HG02623 (cell line): ENCODE measurements around the gene NDC80.
"Not testable (repeated sequence)": the region's sequence is repeated elsewhere in the genome, so short reads cannot be mapped to it uniquely, and the experiment has no call there.

Experiments
- ATAC-seq: cut with Tn5 transposase; IDR thresholded peaks from one replicate; pipeline ENCODE4 v1.9.1; 2021; ENCODE audit warnings: moderate library complexity; ENCODE audit not compliant: unreplicated experiment

Gene NDC80

GRCh38 chr18:2618009-2618408 is 46.7 kb downstream of the NDC80 start:
- no peak for ATAC-seq

GRCh38 chr18:2625217-2625616 is 53.9 kb downstream of the NDC80 start:
- ATAC-seq = no peak

GRCh38 chr18:2627821-2628276 is 56.5 kb downstream of the NDC80 start:
- no peak for ATAC-seq

GRCh38 chr18:2629003-2629402 is 57.6 kb downstream of the NDC80 start:
- ATAC-seq = no peak

GRCh38 chr18:2635586-2635985 is 64.2 kb downstream of the NDC80 start:
- no peak for ATAC-seq

- peak; percentile 10 for ATAC-seq
Observed at GRCh38 chr18:2636126-2636631, 64.8 kb downstream of the NDC80 start.

GRCh38 chr18:2641638-2642037 is 70.3 kb downstream of the NDC80 start:
- ATAC-seq = peak; percentile 71

GRCh38 chr18:2642771-2643170 is 71.4 kb downstream of the NDC80 start:
- no peak for ATAC-seq

- ATAC-seq = no peak
Observed at GRCh38 chr18:2644535-2644934, 73.2 kb downstream of the NDC80 start.

- no peak for ATAC-seq
Observed at GRCh38 chr18:2651981-2652380, 80.6 kb downstream of the NDC80 start.

- ATAC-seq = no peak
Observed at GRCh38 chr18:2653467-2653866, 82.1 kb downstream of the NDC80 start.

GRCh38 chr18:2654169-2654927 is 83.0 kb downstream of the NDC80 start:
- ATAC-seq = no peak

GRCh38 chr18:2654928-2655177 is 83.5 kb downstream of the NDC80 start:
- ATAC-seq = peak; percentile 33

GRCh38 chr18:2655178-2655953 is 84.0 kb downstream of the NDC80 start, which contains the start of gene SMCHD1:
Gene SMCHD1, plus strand, starts transcription at chr18:2655726. Its CDS starts 350 bp downstream, at chr18:2656076.
- peak; percentile 65 for ATAC-seq

GRCh38 chr18:2655954-2656236 is 84.5 kb downstream of the NDC80 start:
- ATAC-seq = peak; percentile 13

- ATAC-seq = peak; percentile 3
Observed at GRCh38 chr18:2656237-2656980, 85.1 kb downstream of the NDC80 start.

GRCh38 chr18:2656981-2657512 is 85.7 kb downstream of the NDC80 start:
- ATAC-seq = no peak

GRCh38 chr18:2657788-2658458 is 86.6 kb downstream of the NDC80 start:
- ATAC-seq = no peak

- ATAC-seq = not testable (repeated sequence)
Observed at GRCh38 chr18:2660849-2661248, 89.5 kb downstream of the NDC80 start.

- not testable (repeated sequence) for ATAC-seq
Observed at GRCh38 chr18:2662288-2662687, 90.9 kb downstream of the NDC80 start.

- ATAC-seq = no peak
Observed at GRCh38 chr18:2662990-2663389, 91.6 kb downstream of the NDC80 start.
